Neural cell (in vitro differentiated cells): ENCODE measurements around the gene SLC22A6. TPM values are rescaled to one million over a fixed set of nuclear protein-coding genes. Genes with fewer than 3 reads are reported as not detected.

Experiments
- H2AFZ ChIP-seq: fragments of 200-600, 300-800 bp; sonication (generic), shearing (Covaris generic); 2 replicates; pipeline ENCODE4 v1.6.0; 2014; ENCODE audit warnings: low read depth, mild to moderate bottlenecking, antibody characterized with exemption, low read length, moderate library complexity
- H3F3A ChIP-seq: fragments of 200-600 bp; shearing (Covaris generic); 2 replicates; pipeline ENCODE4 v1.6.1; 2016; ENCODE audit warnings: mild to moderate bottlenecking, moderate library complexity, mixed read lengths, antibody characterized with exemption, low read length; ENCODE audit not compliant: insufficient read depth, poor library complexity, severe bottlenecking
- H3K27ac ChIP-seq: fragments of 200-600, 300-800 bp; sonication (generic), shearing (Covaris generic); 2 replicates; pipeline ENCODE4 v1.5.1; 2014; ENCODE audit warnings: mild to moderate bottlenecking, low read length, moderate library complexity
- H3K27me3 ChIP-seq: fragments of 300-800, 200-600 bp; sonication (generic), shearing (Covaris generic); 2 replicates; pipeline ENCODE4 v1.6.0; 2014; ENCODE audit warnings: mild to moderate bottlenecking, low read depth, low read length, moderate library complexity; ENCODE audit not compliant: insufficient read depth
- H3K36me3 ChIP-seq: fragments of 300-800, 200-600 bp; sonication (generic), shearing (Covaris generic); 2 replicates; pipeline ENCODE4 v1.5.1; 2014; ENCODE audit warnings: mild to moderate bottlenecking, antibody characterized with exemption, low read length, moderate library complexity; ENCODE audit not compliant: insufficient read depth
- H3K4me2 ChIP-seq: fragments of 300-800, 200-600 bp; sonication (generic), shearing (Covaris generic); 2 replicates; pipeline ENCODE4 v1.6.0; 2014; ENCODE audit warnings: mild to moderate bottlenecking, low read length
- H3K4me3 ChIP-seq: fragments of 300-800, 200-600 bp; sonication (generic), shearing (Covaris generic); 2 replicates; pipeline ENCODE4 v1.5.1; 2014; ENCODE audit warnings: mild to moderate bottlenecking, low read length, moderate library complexity
- H3K79me2 ChIP-seq: fragments of 200-600 bp; shearing (Covaris generic); replicated peaks from 2 replicates; pipeline ENCODE4 v1.6.0; 2014; ENCODE audit warnings: mild to moderate bottlenecking, low read length, moderate library complexity; ENCODE audit not compliant: insufficient read depth
- H3K9ac ChIP-seq: fragments of 300-800, 200-600 bp; sonication (generic), shearing (Covaris generic); 2 replicates; pipeline ENCODE4 v1.6.1; 2016; ENCODE audit warnings: mild to moderate bottlenecking, low read length, mixed read lengths
- H3K9me2 ChIP-seq: fragments of 200-600 bp; shearing (Covaris generic); 2 replicates; pipeline ENCODE4 v1.6.1; 2016; ENCODE audit warnings: mild to moderate bottlenecking, low read length, mixed read lengths; ENCODE audit not compliant: insufficient read depth
- H3K9me3 ChIP-seq: fragments of 200-600, 300-800 bp; sonication (generic), shearing (Covaris generic); 2 replicates; pipeline ENCODE4 v1.6.1; 2016; ENCODE audit warnings: mild to moderate bottlenecking, mixed run types, low read length, moderate library complexity, mixed read lengths
- H4K20me1 ChIP-seq: fragments of 200-600 bp; shearing (Covaris generic); 2 replicates; pipeline ENCODE4 v1.6.1; 2016; ENCODE audit warnings: mild to moderate bottlenecking, mixed run types; ENCODE audit not compliant: insufficient read depth
- CTCF ChIP-seq: fragments of 450-650 bp; IDR thresholded peaks from 2 replicates; pipeline ENCODE4 v1.5.1; 2014; ENCODE audit warnings: antibody characterized with exemption, mild to moderate bottlenecking, moderate library complexity; ENCODE audit not compliant: poor library complexity, severe bottlenecking
- EP300 ChIP-seq: fragments of 450-650 bp; conservative IDR thresholded peaks from 2 replicates; pipeline ENCODE4 v1.6.1; 2014; ENCODE audit warnings: antibody characterized with exemption, mild to moderate bottlenecking, moderate library complexity; ENCODE audit not compliant: poor library complexity, severe bottlenecking
- EZH2 ChIP-seq: fragments of 200-600, 300-800 bp; shearing (Covaris generic), sonication (generic); IDR thresholded peaks from 2 replicates; pipeline ENCODE4 v1.6.1; 2014; ENCODE audit warnings: antibody characterized with exemption, low read length, borderline replicate concordance, mild to moderate bottlenecking; ENCODE audit not compliant: insufficient read depth, poor library complexity, severe bottlenecking
- MXI1 ChIP-seq: fragments of 450-650 bp; conservative IDR thresholded peaks from 2 replicates; pipeline ENCODE4 v1.6.1; 2014; ENCODE audit warnings: antibody characterized with exemption, mild to moderate bottlenecking; ENCODE audit not compliant: poor library complexity, severe bottlenecking
- POLR2AphosphoS5 ChIP-seq: IDR thresholded peaks from 2 replicates; pipeline ENCODE4 v1.6.1; 2012
- RAD21 ChIP-seq: fragments of 450-650 bp; conservative IDR thresholded peaks from 2 replicates; pipeline ENCODE4 v1.6.1; 2014; ENCODE audit warnings: antibody characterized with exemption, mild to moderate bottlenecking, moderate library complexity
- REST ChIP-seq: IDR thresholded peaks from 2 replicates; pipeline ENCODE4 v1.6.1; 2012; ENCODE audit warnings: borderline replicate concordance
- SMC3 ChIP-seq: fragments of 450-650 bp; conservative IDR thresholded peaks from 2 replicates; pipeline ENCODE4 v1.6.1; 2014; ENCODE audit warnings: antibody characterized with exemption, mild to moderate bottlenecking, moderate library complexity; ENCODE audit not compliant: poor library complexity
- TAF1 ChIP-seq: IDR thresholded peaks from 2 replicates; pipeline ENCODE4 v1.6.1; 2012; ENCODE audit warnings: low read depth
- polyA plus RNA-seq: library from polyadenylated mRNA; depleted of rRNA; stranded (reverse); fragments of >200 nt; gene quantifications from 2 replicates; pipeline ENCODE4 v1.2.3, GENCODE V29; 2014

Gene SLC22A6
- polyA plus RNA-seq, 1 donor from 2014 or later: not detected

- H3K27ac ChIP-seq: no peak overlapping the region
- no peaks in the 10 kb centered on the region for H3K9me3 ChIP-seq
- H3K4me3 ChIP-seq: no peak overlapping the region
- TF ChIP-seq REST (no peak), CTCF (no peak), SMC3 (no peak), TAF1 (no peak), MXI1 (no peak), EZH2 (no peak), RAD21 (no peak), EP300 (no peak), POLR2AphosphoS5 (no peak)
- H2AFZ ChIP-seq: no peak overlapping the region
- H4K20me1 ChIP-seq: no peaks in the 10 kb centered on the region
- peaks cover 58% of the 10 kb centered on the region for H3K27me3 ChIP-seq
- H3K9ac ChIP-seq: no peak overlapping the region
- no peaks in the 10 kb centered on the region for H3K9me2 ChIP-seq
- no peaks in the 10 kb centered on the region for H3K79me2 ChIP-seq
- no peaks in the 10 kb centered on the region for H3F3A ChIP-seq
- no peak overlapping the region for H3K4me2 ChIP-seq
- no peaks in the 10 kb centered on the region for H3K36me3 ChIP-seq
Observed at GRCh38 chr11:62928011-62928410, 56.8 kb downstream of the SLC22A6 start.

- no peaks in the 10 kb centered on the region for H3K79me2 ChIP-seq
- TF ChIP-seq SMC3 (no peak), EP300 (no peak), TAF1 (no peak), REST (no peak), CTCF (no peak), RAD21 (no peak), MXI1 (no peak)
- no peak overlapping the region for H3K27ac ChIP-seq
- H4K20me1 ChIP-seq: no peaks in the 10 kb centered on the region
- no peak overlapping the region for H3K4me2 ChIP-seq
- no peak overlapping the region for H3K9ac ChIP-seq
- no peaks in the 10 kb centered on the region for H3F3A ChIP-seq
- H3K4me3 ChIP-seq: peak overlapping the region; percentile 55
- H2AFZ ChIP-seq: no peak overlapping the region
- no peaks in the 10 kb centered on the region for H3K9me3 ChIP-seq
- H3K27me3 ChIP-seq: peaks cover 65% of the 10 kb centered on the region
- H3K36me3 ChIP-seq: no peaks in the 10 kb centered on the region
- no peaks in the 10 kb centered on the region for H3K9me2 ChIP-seq
Observed at GRCh38 chr11:62926680-62927455, 57.9 kb downstream of the SLC22A6 start.
